GM18520 (cell line): ENCODE data around the gene PTPRD.

Source experiments
- ATAC-seq: cut with Tn5 transposase; IDR thresholded peaks from one replicate; pipeline ENCODE4 v1.9.1; 2021; ENCODE audit not compliant: unreplicated experiment

The PTPRD gene

GRCh38 chr9:8268216-8268878, 2344.5 kb downstream of the PTPRD start:
- ATAC-seq: no peak

GRCh38 chr9:8267636-8268035, 2345.2 kb downstream of the PTPRD start:
- no peak for ATAC-seq

GRCh38 chr9:8266861-8267260, 2345.9 kb downstream of the PTPRD start:
- no peak for ATAC-seq

GRCh38 chr9:8265281-8265680, 2347.5 kb downstream of the PTPRD start:
- ATAC-seq: no peak
